Erythroblast (primary cell): ENCODE data around the gene TMED7.

Experiments
- GATA1 ChIP-seq: IDR thresholded peaks from 2 replicates; pipeline ENCODE4 v1.6.1; 2011; ENCODE audit warnings: low read depth, mild to moderate bottlenecking, control low read depth, low read length, moderate library complexity
- POLR2A ChIP-seq: IDR thresholded peaks from 2 replicates; pipeline ENCODE4 v1.6.1; 2011; ENCODE audit warnings: mild to moderate bottlenecking, low read length

- no peak for TF ChIP-seq POLR2A
- TF ChIP-seq GATA1, result no peak
Measured at GRCh38 chr5:115627295-115627865, 1.5 kb upstream of the TMED7 start.
